ENCODE results near the gene FKBP5.

GRCh38 chr6:35605600-35605999, 83.1 kb downstream of the FKBP5 start:
- no peak for TF ChIP-seq CTCF (conservative IDR thresholded peaks at IDR 0.05; ENCODE audit: low read depth, low read length)
- no peak for TF ChIP-seq EZH2 (IDR thresholded peaks at IDR 0.05; ENCODE audit: low read length, unreplicated experiment)

All from PC-3 (cell line).